ENCODE measurements around the gene LRRK1.

GRCh38 chr15:100925480-100925879 lies 6.3 kb downstream of the LRRK1 start:
- TF ChIP-seq, protein P1, sequence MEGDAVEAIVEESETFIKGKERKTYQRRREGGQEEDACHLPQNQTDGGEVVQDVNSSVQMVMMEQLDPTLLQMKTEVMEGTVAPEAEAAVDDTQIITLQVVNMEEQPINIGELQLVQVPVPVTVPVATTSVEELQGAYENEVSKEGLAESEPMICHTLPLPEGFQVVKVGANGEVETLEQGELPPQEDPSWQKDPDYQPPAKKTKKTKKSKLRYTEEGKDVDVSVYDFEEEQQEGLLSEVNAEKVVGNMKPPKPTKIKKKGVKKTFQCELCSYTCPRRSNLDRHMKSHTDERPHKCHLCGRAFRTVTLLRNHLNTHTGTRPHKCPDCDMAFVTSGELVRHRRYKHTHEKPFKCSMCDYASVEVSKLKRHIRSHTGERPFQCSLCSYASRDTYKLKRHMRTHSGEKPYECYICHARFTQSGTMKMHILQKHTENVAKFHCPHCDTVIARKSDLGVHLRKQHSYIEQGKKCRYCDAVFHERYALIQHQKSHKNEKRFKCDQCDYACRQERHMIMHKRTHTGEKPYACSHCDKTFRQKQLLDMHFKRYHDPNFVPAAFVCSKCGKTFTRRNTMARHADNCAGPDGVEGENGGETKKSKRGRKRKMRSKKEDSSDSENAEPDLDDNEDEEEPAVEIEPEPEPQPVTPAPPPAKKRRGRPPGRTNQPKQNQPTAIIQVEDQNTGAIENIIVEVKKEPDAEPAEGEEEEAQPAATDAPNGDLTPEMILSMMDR (IDR thresholded peaks at IDR 0.05): no peak
- no peak for TF ChIP-seq POLR2A (IDR thresholded peaks at IDR 0.05)

Measured in esophagus squamous epithelium (tissue), 4 donors.